ENCODE data around the gene N4BP3.

N4BP3 gene

GRCh38 chr5:178113141-178113787 is at the start of gene N4BP3:
Gene N4BP3, plus strand, starts transcription at chr5:178113532. Its CDS starts 6,052 bp downstream, at chr5:178119584.
- DNase-seq (ENCODE audit: low read depth): peak; percentile 91
- TF ChIP-seq, protein P1, sequence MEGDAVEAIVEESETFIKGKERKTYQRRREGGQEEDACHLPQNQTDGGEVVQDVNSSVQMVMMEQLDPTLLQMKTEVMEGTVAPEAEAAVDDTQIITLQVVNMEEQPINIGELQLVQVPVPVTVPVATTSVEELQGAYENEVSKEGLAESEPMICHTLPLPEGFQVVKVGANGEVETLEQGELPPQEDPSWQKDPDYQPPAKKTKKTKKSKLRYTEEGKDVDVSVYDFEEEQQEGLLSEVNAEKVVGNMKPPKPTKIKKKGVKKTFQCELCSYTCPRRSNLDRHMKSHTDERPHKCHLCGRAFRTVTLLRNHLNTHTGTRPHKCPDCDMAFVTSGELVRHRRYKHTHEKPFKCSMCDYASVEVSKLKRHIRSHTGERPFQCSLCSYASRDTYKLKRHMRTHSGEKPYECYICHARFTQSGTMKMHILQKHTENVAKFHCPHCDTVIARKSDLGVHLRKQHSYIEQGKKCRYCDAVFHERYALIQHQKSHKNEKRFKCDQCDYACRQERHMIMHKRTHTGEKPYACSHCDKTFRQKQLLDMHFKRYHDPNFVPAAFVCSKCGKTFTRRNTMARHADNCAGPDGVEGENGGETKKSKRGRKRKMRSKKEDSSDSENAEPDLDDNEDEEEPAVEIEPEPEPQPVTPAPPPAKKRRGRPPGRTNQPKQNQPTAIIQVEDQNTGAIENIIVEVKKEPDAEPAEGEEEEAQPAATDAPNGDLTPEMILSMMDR (IDR thresholded peaks at IDR 0.05; ENCODE audit: insufficient read depth, low read depth, low read length, missing control alignments): peak; percentile 23
- H3K4me3 ChIP-seq (ENCODE audit: low read depth, low read length): peak within 1 kb of the TSS; percentile 85

- H3K4me3 ChIP-seq (ENCODE audit: low read depth, low read length): no peak overlapping the region
- TF ChIP-seq, protein P1 (IDR thresholded peaks at IDR 0.05; ENCODE audit: insufficient read depth, low read depth, low read length, missing control alignments): no peak
- DNase-seq (ENCODE audit: low read depth): no peak
Observed at GRCh38 chr5:178067755-178068154, 45.6 kb upstream of the N4BP3 start.

GRCh38 chr5:178068293-178068692 is 45.0 kb upstream of the N4BP3 start:
- no peak overlapping the region for H3K4me3 ChIP-seq (ENCODE audit: low read depth, low read length)
- peak; percentile 23 for DNase-seq (ENCODE audit: low read depth)
- TF ChIP-seq, protein P1 (IDR thresholded peaks at IDR 0.05; ENCODE audit: insufficient read depth, low read depth, low read length, missing control alignments): no peak

DNA sequence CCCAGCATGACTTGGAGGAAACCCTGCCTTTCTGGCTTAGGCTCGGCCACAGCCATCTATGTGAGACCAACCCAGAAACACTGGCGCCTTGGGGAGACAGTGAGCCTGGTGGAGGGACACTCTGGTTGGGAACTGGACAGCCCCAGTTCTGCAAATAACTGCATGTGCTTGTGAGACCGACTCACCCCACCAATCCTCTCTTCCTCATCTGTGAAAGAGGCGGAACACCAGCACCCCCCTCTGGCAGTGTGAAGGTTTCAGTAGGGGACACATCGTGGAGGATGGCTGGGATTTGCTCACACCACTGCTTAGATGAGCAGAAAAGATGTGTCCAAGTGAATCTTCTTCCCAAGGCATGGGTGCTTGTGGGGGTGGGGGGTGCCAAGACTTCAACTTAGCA is 43.4 kb upstream of the N4BP3 start:
- DNase-seq (ENCODE audit: low read depth): peak; percentile 61
- TF ChIP-seq, protein P1 (IDR thresholded peaks at IDR 0.05; ENCODE audit: insufficient read depth, low read depth, low read length, missing control alignments): peak; percentile 55
- no peak overlapping the region for H3K4me3 ChIP-seq (ENCODE audit: low read depth, low read length)

- TF ChIP-seq, protein P1 (IDR thresholded peaks at IDR 0.05; ENCODE audit: insufficient read depth, low read depth, low read length, missing control alignments): no peak
- H3K4me3 ChIP-seq (ENCODE audit: low read depth, low read length): no peak overlapping the region
- no peak for DNase-seq (ENCODE audit: low read depth)
Observed at GRCh38 chr5:178071108-178071507, 42.2 kb upstream of the N4BP3 start.

GRCh38 chr5:178072749-178073148 is 40.6 kb upstream of the N4BP3 start:
- TF ChIP-seq, protein P1 (IDR thresholded peaks at IDR 0.05; ENCODE audit: insufficient read depth, low read depth, low read length, missing control alignments): no peak
- H3K4me3 ChIP-seq (ENCODE audit: low read depth, low read length): no peak overlapping the region
- DNase-seq (ENCODE audit: low read depth): no peak

All from GM12865 (cell line).